Endothelial cell of umbilical vein (primary cell): Measurements from ENCODE around the gene SUOX.

ENCODE experiments used
- CTCF ChIP-seq, 2 donors: IDR thresholded peaks; 1 replicate in 1 of 2; 2 replicates in 1 of 2; pipeline ENCODE4 v1.5.1; 2011; ENCODE audit warnings: low read length in 2 of 2, mild to moderate bottlenecking in 2 of 2, moderate library complexity in 2 of 2, control low read depth in 1 of 2, inconsistent platforms in 1 of 2, low read depth in 1 of 2; ENCODE audit not compliant: insufficient read depth in 1 of 2; ENCODE audit errors: extremely low read depth in 1 of 2
- EZH2 ChIP-seq: IDR thresholded peaks from 2 replicates; pipeline ENCODE4 v1.6.1; 2012; ENCODE audit warnings: borderline replicate concordance, low read depth, mild to moderate bottlenecking, moderate library complexity, low read length, inconsistent platforms; ENCODE audit not compliant: severe bottlenecking
- JUN ChIP-seq: IDR thresholded peaks from 2 replicates; pipeline ENCODE4 v1.6.1; 2011; ENCODE audit warnings: borderline replicate concordance, low read depth; ENCODE audit not compliant: insufficient read length, insufficient read depth
- MYC ChIP-seq: IDR thresholded peaks from one replicate; pipeline ENCODE4 v1.6.1; 2011; ENCODE audit warnings: mild to moderate bottlenecking, low read depth, low read length
- POLR2A ChIP-seq: IDR thresholded peaks from 2 replicates; pipeline ENCODE4 v1.6.1; 2012; ENCODE audit warnings: low read depth, mild to moderate bottlenecking, control low read depth, low read length
- POLR2AphosphoS5 ChIP-seq: IDR thresholded peaks from 2 replicates; pipeline ENCODE4 v1.6.1; 2012; ENCODE audit warnings: low read depth, mild to moderate bottlenecking, control low read depth, low read length, moderate library complexity; ENCODE audit not compliant: insufficient read depth

GRCh38 chr12:56029666-56030293 is 32.7 kb downstream of the SUOX start:
- TF ChIP-seq CTCF (IDR thresholded peaks at IDR 0.05; ENCODE audit: extremely low read depth in 1 of 2, insufficient read depth in 1 of 2, low read depth in 1 of 2, low read length in 2 of 2) (peak; percentile 82 to 89), POLR2A (no peak), EZH2 (no peak), JUN (no peak), MYC (no peak), POLR2AphosphoS5 (no peak)
